GM21526 (cell line): ENCODE measurements around the gene SLC25A21.
A peak's percentile ranks its signal among the peaks of the same experiment; 100 is the strongest.

Experiments used
- ATAC-seq: cut with Tn5 transposase; IDR thresholded peaks from one replicate; pipeline ENCODE4 v1.9.1; 2021; ENCODE audit warnings: moderate library complexity; ENCODE audit not compliant: unreplicated experiment, low FRiP score

The SLC25A21 gene

GRCh38 chr14:36949371-36949770 lies 223.0 kb downstream of the SLC25A21 start:
- no peak for ATAC-seq

GRCh38 chr14:36948157-36948859 lies 224.1 kb downstream of the SLC25A21 start:
- ATAC-seq = no peak

- no peak for ATAC-seq
Observed at GRCh38 chr14:36947362-36947761, 225.0 kb downstream of the SLC25A21 start.

- no peak for ATAC-seq
Observed at GRCh38 chr14:36946872-36947271, 225.5 kb downstream of the SLC25A21 start.

- no peak for ATAC-seq
Observed at GRCh38 chr14:36944307-36945010, 227.9 kb downstream of the SLC25A21 start.

GRCh38 chr14:36942522-36943245 lies 229.7 kb downstream of the SLC25A21 start:
- no peak for ATAC-seq

GRCh38 chr14:36941783-36942521 lies 230.5 kb downstream of the SLC25A21 start:
- peak; percentile 97 for ATAC-seq

GRCh38 chr14:36940476-36940875 lies 231.9 kb downstream of the SLC25A21 start:
- ATAC-seq = no peak

- ATAC-seq = no peak
Observed at GRCh38 chr14:36939265-36939664, 233.1 kb downstream of the SLC25A21 start.

GRCh38 chr14:36938678-36939077 lies 233.7 kb downstream of the SLC25A21 start:
- ATAC-seq = no peak

GRCh38 chr14:36935976-36936678 lies 236.3 kb downstream of the SLC25A21 start:
- ATAC-seq = no peak

GRCh38 chr14:36934304-36934703 lies 238.1 kb downstream of the SLC25A21 start:
- ATAC-seq = no peak

- no peak for ATAC-seq
Observed at GRCh38 chr14:36931791-36932190, 240.6 kb downstream of the SLC25A21 start.

GRCh38 chr14:36928432-36928831 lies 244.0 kb downstream of the SLC25A21 start:
- no peak for ATAC-seq

- ATAC-seq = no peak
Observed at GRCh38 chr14:36925094-36925493, 247.3 kb downstream of the SLC25A21 start.

- no peak for ATAC-seq
Observed at GRCh38 chr14:36916668-36917067, 255.7 kb downstream of the SLC25A21 start.

GRCh38 chr14:36915081-36915480 lies 257.3 kb downstream of the SLC25A21 start:
- no peak for ATAC-seq

- no peak for ATAC-seq
Observed at GRCh38 chr14:36910578-36910977, 261.8 kb downstream of the SLC25A21 start.

GRCh38 chr14:36905272-36905888 lies 267.0 kb downstream of the SLC25A21 start:
- ATAC-seq = no peak

GRCh38 chr14:36901861-36902260 lies 270.5 kb downstream of the SLC25A21 start:
- no peak for ATAC-seq
